PC-9 (cell line): ENCODE results near the gene SMTNL1.

Experiments used
- CTCF ChIP-seq: fragments of 200-600 bp; sonication (generic); conservative IDR thresholded peaks from 2 replicates; pipeline ENCODE4 v1.6.1; 2017; ENCODE audit warnings: mixed run types, antibody characterized with exemption, mild to moderate bottlenecking, moderate library complexity
- EZH2 ChIP-seq: fragments of 200-600 bp; sonication (generic); IDR thresholded peaks from 2 replicates; pipeline ENCODE4 v1.8.0; 2017; ENCODE audit warnings: antibody characterized with exemption, low read depth

GRCh38 chr11:57536947-57537619 lies at the start of gene SMTNL1:
- no peak for TF ChIP-seq CTCF
- TF ChIP-seq EZH2 = no peak
